ENCODE measurements around the gene CDC6. TPM values are rescaled to one million over a fixed set of nuclear protein-coding genes. Genes with fewer than 3 reads are reported as not detected.

The CDC6 gene
- total and polyA plus RNA-seq, 2 of the 8 experiments (the other 6 are each of a cell fraction or from before 2014, with no cell fraction given): 50.5 to 140 TPM

GRCh38 chr17:40309949-40310510 is 22.4 kb downstream of the CDC6 start:
- Histone ChIP-seq H4K91ac (replicated peaks; ENCODE audit: insufficient read length, low read length) (no peak overlapping the region), H3K18ac (ENCODE audit: extremely low read depth, low read length) (no peak overlapping the region), H3K4me1 (replicated peaks in 1 of 4; ENCODE audit: control insufficient read depth in 3 of 4, insufficient read depth in 4 of 4, low read length in 3 of 4) (peaks cover 15 to 42% (median 31%) of the 10 kb centered on the region in 4 experiments), H3K4ac (replicated peaks; ENCODE audit: insufficient read length, low read depth, low read length) (no peak overlapping the region), H3K4me2 (ENCODE audit: insufficient read depth in 1 of 2, low read depth in 2 of 2, low read length in 2 of 2) (peak overlapping the region; percentile 86 to 91; a peak in 3 of 4 replicates), H4K20me1 (replicated peaks in 1 of 2; ENCODE audit: control insufficient read depth in 1 of 2, insufficient read depth in 2 of 2, low read length in 2 of 2) (peaks cover 3 to 4% of the 10 kb centered on the region in 2 experiments), H2AFZ (ENCODE audit: low read length) (no peak overlapping the region), H2AK5ac (ENCODE audit: low read depth, low read length) (no peak overlapping the region), H2BK15ac (ENCODE audit: low read length) (no peak overlapping the region), H3K14ac (ENCODE audit: insufficient read length) (no peak overlapping the region), H3K79me2 (ENCODE audit: control insufficient read depth in 1 of 2, insufficient read depth in 2 of 2, low read length in 2 of 2) (no peaks in the 10 kb centered on the region), H2BK20ac (ENCODE audit: low read length) (peak overlapping the region; percentile 50; the same call in 1 of the 2 replicates), H3K23ac (ENCODE audit: insufficient read length) (no peak overlapping the region), H2BK5ac (ENCODE audit: low read depth, low read length) (no peak overlapping the region), H3K27ac (ENCODE audit: low read depth, low read length) (no peak overlapping the region), H3K27me3 (replicated peaks in 1 of 4; ENCODE audit: control insufficient read depth in 3 of 4, extremely low read depth in 1 of 4, insufficient read depth in 3 of 4, low read length in 3 of 4) (no peaks in the 10 kb centered on the region; a peak in 1 of 7 replicates), H3K56ac (replicated peaks; ENCODE audit: insufficient read length, low read depth, low read length) (no peak overlapping the region), H2BK12ac (ENCODE audit: low read depth, low read length) (no peak overlapping the region; the same call in 1 of the 2 replicates), H4K5ac (ENCODE audit: insufficient read length, low read depth, low read length) (no peak overlapping the region), H4K8ac (ENCODE audit: extremely low read depth, insufficient read depth, low read length) (no peak overlapping the region), H3K9ac (replicated peaks in 1 of 4; ENCODE audit: extremely low read depth in 1 of 4, low read depth in 3 of 4, low read length in 3 of 4) (no peak overlapping the region), H3K9me3 (ENCODE audit: insufficient read depth in 2 of 2, low read depth in 1 of 2, low read length in 1 of 2) (no peaks in the 10 kb centered on the region), H3K4me3 (ENCODE audit: extremely low read depth in 1 of 4, insufficient read depth in 2 of 4, low read depth in 3 of 4, low read length in 4 of 4) (peak overlapping the region in 2 of 4 experiments; percentile 65 to 73; a peak in 3 of 8 replicates), H3K79me1 (ENCODE audit: low read depth, low read length) (no peaks in the 10 kb centered on the region), H3K36me3 (ENCODE audit: control insufficient read depth in 2 of 4, insufficient read depth in 4 of 4, low read length in 3 of 4) (no peaks in the 10 kb centered on the region), H2BK120ac (replicated peaks; ENCODE audit: low read depth, low read length) (no peak overlapping the region), H3K23me2 (ENCODE audit: low read depth, low read length) (no peaks in the 10 kb centered on the region; the same call in 1 of the 2 replicates)
- no peak for DNase-seq (ENCODE audit: low read depth in 1 of 2, low spot score in 2 of 2)
- CTCF ChIA-PET (ENCODE audit: partially characterized antibody): interaction anchor here (1.0 to 39.2 kb wide), 5 partner anchors 9 to 107 kb away, joined by 3 to 1198 read pairs (median 9); partner anchors contain the start of genes GJD3 and TOP2A
- FAIRE-seq: no peak
- TF ChIP-seq SP1 (IDR thresholded peaks at IDR 0.05; ENCODE audit: low read depth, low read length): no peak
- TF ChIP-seq CBX5 (IDR thresholded peaks at IDR 0.05; ENCODE audit: low read depth, low read length): no peak
- TF ChIP-seq GTF2F1 (IDR thresholded peaks at IDR 0.05; ENCODE audit: borderline replicate concordance, low read depth, low read length): no peak
- no peak for TF ChIP-seq TAF7 (optimal IDR thresholded peaks at IDR 0.05; ENCODE audit: borderline replicate concordance, low read depth, low read length)
- TF ChIP-seq ATF2 (IDR thresholded peaks at IDR 0.05; ENCODE audit: low read length): no peak
- no peak for TF ChIP-seq SIX5 (IDR thresholded peaks at IDR 0.05; ENCODE audit: low read depth, low read length)
- no peak for TF ChIP-seq TCF12 (IDR thresholded peaks at IDR 0.05; ENCODE audit: low read depth, low read length)
- no peak for TF ChIP-seq RXRA (IDR thresholded peaks at IDR 0.05; ENCODE audit: insufficient read depth, low read depth, low read length)
- WGBS, 2 experiments (ENCODE audit: extremely low coverage in 1 of 2, insufficient coverage in 1 of 2, insufficient read length in 1 of 2, insufficient replicate concordance in 2 of 2, low coverage in 1 of 2, low lambda C conversion rate in 2 of 2, missing lambda C conversion rate in 1 of 2): 75% methylated on average over 2 of the region's 2 CpGs; no CpG with 5 or more reads in 1 of the 2 experiments
- POLR2A ChIA-PET (ENCODE audit: partially characterized antibody): interaction anchor here (0.6 to 31.2 kb wide), 9 partner anchors 2 to 275 kb away, joined by 3 to 570 read pairs (median 5); partner anchors contain the start of genes CDC6, GJD3 and RARA
